ENCODE data around the gene DBR1. TPM values are rescaled to one million over a fixed set of nuclear protein-coding genes. Genes with fewer than 3 reads are reported as not detected.

The DBR1 gene
- total and polyA plus RNA-seq, 2 of the 13 experiments (the other 11 are each of a cell fraction or from before 2014, with no cell fraction given): 6.4 to 16.7 TPM

DNA sequence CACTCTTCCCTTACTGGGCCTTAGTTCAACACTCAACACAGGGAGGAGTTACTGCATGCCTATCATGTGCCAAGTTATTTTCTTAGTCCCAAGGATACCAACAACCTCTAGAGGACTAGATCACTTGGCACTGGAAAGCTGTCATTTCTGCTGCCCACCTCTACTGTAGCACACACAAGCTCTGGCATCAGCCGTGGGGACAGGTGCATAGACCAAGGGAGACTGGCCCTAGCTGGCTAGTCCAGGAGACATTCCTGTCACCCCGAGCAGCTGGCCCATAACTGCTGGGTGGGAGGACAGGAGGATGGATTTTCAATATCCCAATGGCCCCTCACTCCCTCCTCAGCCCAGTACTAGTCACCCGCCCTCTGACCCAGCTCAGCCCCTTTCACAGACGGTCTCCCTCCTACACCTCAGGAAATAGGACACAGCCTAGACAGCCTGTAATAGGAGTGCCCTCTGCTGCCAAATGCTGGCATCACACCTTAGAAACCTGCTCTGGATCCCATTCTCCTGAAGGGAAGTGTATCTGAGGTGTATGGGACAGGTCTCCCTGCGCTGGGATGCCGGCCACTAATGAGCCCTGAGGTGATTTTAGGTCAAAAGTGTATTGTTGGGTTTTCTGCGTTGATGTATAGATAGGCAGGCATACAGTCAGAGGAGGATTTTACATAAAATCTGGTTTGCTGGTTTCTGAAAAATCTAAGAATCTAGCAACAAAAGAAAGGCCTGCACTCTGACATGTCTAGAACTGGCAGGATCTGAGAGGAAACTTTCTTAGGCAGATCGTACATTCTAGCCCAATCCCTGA lies 55.9 kb downstream of the DBR1 start (continued):
- TF ChIP-seq MBD4 (IDR thresholded peaks at IDR 0.05; ENCODE audit: borderline replicate concordance, low read length): no peak
- TF ChIP-seq, protein P1, sequence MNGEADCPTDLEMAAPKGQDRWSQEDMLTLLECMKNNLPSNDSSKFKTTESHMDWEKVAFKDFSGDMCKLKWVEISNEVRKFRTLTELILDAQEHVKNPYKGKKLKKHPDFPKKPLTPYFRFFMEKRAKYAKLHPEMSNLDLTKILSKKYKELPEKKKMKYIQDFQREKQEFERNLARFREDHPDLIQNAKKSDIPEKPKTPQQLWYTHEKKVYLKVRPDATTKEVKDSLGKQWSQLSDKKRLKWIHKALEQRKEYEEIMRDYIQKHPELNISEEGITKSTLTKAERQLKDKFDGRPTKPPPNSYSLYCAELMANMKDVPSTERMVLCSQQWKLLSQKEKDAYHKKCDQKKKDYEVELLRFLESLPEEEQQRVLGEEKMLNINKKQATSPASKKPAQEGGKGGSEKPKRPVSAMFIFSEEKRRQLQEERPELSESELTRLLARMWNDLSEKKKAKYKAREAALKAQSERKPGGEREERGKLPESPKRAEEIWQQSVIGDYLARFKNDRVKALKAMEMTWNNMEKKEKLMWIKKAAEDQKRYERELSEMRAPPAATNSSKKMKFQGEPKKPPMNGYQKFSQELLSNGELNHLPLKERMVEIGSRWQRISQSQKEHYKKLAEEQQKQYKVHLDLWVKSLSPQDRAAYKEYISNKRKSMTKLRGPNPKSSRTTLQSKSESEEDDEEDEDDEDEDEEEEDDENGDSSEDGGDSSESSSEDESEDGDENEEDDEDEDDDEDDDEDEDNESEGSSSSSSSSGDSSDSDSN (CRISPR knock-in tag; IDR thresholded peaks at IDR 0.05): peak; percentile 23; the same call in 1 of the 2 replicates
- TF ChIP-seq, protein P2, sequence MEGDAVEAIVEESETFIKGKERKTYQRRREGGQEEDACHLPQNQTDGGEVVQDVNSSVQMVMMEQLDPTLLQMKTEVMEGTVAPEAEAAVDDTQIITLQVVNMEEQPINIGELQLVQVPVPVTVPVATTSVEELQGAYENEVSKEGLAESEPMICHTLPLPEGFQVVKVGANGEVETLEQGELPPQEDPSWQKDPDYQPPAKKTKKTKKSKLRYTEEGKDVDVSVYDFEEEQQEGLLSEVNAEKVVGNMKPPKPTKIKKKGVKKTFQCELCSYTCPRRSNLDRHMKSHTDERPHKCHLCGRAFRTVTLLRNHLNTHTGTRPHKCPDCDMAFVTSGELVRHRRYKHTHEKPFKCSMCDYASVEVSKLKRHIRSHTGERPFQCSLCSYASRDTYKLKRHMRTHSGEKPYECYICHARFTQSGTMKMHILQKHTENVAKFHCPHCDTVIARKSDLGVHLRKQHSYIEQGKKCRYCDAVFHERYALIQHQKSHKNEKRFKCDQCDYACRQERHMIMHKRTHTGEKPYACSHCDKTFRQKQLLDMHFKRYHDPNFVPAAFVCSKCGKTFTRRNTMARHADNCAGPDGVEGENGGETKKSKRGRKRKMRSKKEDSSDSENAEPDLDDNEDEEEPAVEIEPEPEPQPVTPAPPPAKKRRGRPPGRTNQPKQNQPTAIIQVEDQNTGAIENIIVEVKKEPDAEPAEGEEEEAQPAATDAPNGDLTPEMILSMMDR (CRISPR knock-in tag; IDR thresholded peaks at IDR 0.05): peak; percentile 95
- no peak for TF ChIP-seq GTF2F1 (IDR thresholded peaks at IDR 0.05; ENCODE audit: low read length)
- TF ChIP-seq CHD2 (IDR thresholded peaks at IDR 0.05; ENCODE audit: low read depth, low read length): no peak
- TF ChIP-seq, protein P3, sequence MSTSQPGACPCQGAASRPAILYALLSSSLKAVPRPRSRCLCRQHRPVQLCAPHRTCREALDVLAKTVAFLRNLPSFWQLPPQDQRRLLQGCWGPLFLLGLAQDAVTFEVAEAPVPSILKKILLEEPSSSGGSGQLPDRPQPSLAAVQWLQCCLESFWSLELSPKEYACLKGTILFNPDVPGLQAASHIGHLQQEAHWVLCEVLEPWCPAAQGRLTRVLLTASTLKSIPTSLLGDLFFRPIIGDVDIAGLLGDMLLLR (CRISPR knock-in tag; IDR thresholded peaks at IDR 0.05): no peak
- TF ChIP-seq, protein P4, sequence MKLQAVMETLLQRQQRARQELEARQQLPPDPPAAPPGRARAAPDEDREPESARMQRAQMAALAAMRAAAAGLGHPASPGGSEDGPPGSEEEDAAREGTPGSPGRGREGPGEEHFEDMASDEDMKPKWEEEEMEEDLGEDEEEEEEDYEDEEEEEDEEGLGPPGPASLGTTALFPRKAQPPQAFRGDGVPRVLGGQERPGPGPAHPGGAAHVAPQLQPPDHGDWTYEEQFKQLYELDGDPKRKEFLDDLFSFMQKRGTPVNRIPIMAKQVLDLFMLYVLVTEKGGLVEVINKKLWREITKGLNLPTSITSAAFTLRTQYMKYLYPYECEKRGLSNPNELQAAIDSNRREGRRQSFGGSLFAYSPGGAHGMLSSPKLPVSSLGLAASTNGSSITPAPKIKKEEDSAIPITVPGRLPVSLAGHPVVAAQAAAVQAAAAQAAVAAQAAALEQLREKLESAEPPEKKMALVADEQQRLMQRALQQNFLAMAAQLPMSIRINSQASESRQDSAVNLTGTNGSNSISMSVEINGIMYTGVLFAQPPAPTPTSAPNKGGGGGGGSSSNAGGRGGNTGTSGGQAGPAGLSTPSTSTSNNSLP (IDR thresholded peaks at IDR 0.05; ENCODE audit: low read depth, low read length): no peak
